Stimulated activated CD4-positive, alpha-beta T cell treated with anti-CD3 and anti-CD28 coated beads, TNF-alpha, amount 100 ng/mL, for 4 hours (primary cell): ENCODE results near the gene IGDCC3.
"Not testable (repeated sequence)": the region's sequence is repeated elsewhere in the genome, so short reads cannot be mapped to it uniquely, and the experiment has no call there.

ENCODE experiments used
- DNase-seq, 3 experiments: peaks; one replicate each; pipeline ENCODE4 v3.0.0-alpha.2; 2020; ENCODE audit warnings: low read depth in 3 of 3

IGDCC3 gene

GRCh38 chr15:65406424-65407000 lies 28.7 kb upstream of the IGDCC3 start:
- DNase-seq: no peak

GRCh38 chr15:65405791-65406423 lies 28.1 kb upstream of the IGDCC3 start:
- no peak for DNase-seq

GRCh38 chr15:65404186-65404872 lies 26.5 kb upstream of the IGDCC3 start:
- DNase-seq: no peak

- no peak for DNase-seq
Measured at GRCh38 chr15:65402961-65403360, 25.2 kb upstream of the IGDCC3 start.

- no peak for DNase-seq
Measured at GRCh38 chr15:65401611-65402240, 23.9 kb upstream of the IGDCC3 start.

- DNase-seq: no peak
Measured at GRCh38 chr15:65400760-65401610, 23.2 kb upstream of the IGDCC3 start.

GRCh38 chr15:65399997-65400396 lies 22.2 kb upstream of the IGDCC3 start:
- DNase-seq: no peak

GRCh38 chr15:65399001-65399706 lies 21.4 kb upstream of the IGDCC3 start:
- no peak for DNase-seq

GRCh38 chr15:65398486-65398885 lies 20.7 kb upstream of the IGDCC3 start:
- not testable (repeated sequence) for DNase-seq

GRCh38 chr15:65396965-65397317 lies 19.1 kb upstream of the IGDCC3 start:
- DNase-seq: no peak

- no peak for DNase-seq
Measured at GRCh38 chr15:65396283-65396964, 18.6 kb upstream of the IGDCC3 start.

- DNase-seq: no peak
Measured at GRCh38 chr15:65395567-65396202, 17.9 kb upstream of the IGDCC3 start.

- no peak for DNase-seq
Measured at GRCh38 chr15:65394936-65395335, 17.1 kb upstream of the IGDCC3 start.

- DNase-seq: no peak
Measured at GRCh38 chr15:65394280-65394789, 16.5 kb upstream of the IGDCC3 start.

- no peak for DNase-seq
Measured at GRCh38 chr15:65393557-65393956, 15.8 kb upstream of the IGDCC3 start.

GRCh38 chr15:65393091-65393490 lies 15.3 kb upstream of the IGDCC3 start:
- no peak for DNase-seq

- no peak for DNase-seq
Measured at GRCh38 chr15:65392368-65392767, 14.6 kb upstream of the IGDCC3 start.

GRCh38 chr15:65391732-65392131 lies 13.9 kb upstream of the IGDCC3 start:
- DNase-seq: no peak

- no peak for DNase-seq
Measured at GRCh38 chr15:65390447-65390846, 12.6 kb upstream of the IGDCC3 start.

GRCh38 chr15:65389226-65389625 lies 11.4 kb upstream of the IGDCC3 start:
- DNase-seq: no peak
